MCF 10A (cell line): ENCODE data around the gene EDN3. TPM values are rescaled to one million over a fixed set of nuclear protein-coding genes. Genes with fewer than 3 reads are reported as not detected.
A peak's percentile ranks its signal among the peaks of the same experiment; 100 is the strongest.

Experiments used
- Bru-seq: library from RNA; stranded (reverse); fragments of 400-500 nt; gene quantifications from one replicate; lab custom pipeline; 2021; lab: Mats Ljungman, UMichigan
- BruChase-seq, 2 experiments: library from RNA; stranded (reverse); fragments of 400-500 nt; gene quantifications; one replicate each; lab custom pipeline; 2021; lab: Mats Ljungman, UMichigan
- BruUV-seq: library from RNA; stranded (reverse); fragments of 400-500 nt; replicated peaks from 2 replicates; lab custom pipeline; 2021; lab: Mats Ljungman, UMichigan
- CTCF ChIA-PET: fragments of 300-600 bp; sonication (Branson Sonifier 250); formaldehyde crosslinking; extraction: SDS; loops from one replicate; lab custom pipeline; 2021; ENCODE audit warnings: antibody characterized with exemption, inconsistent platforms; lab: Yijun Ruan, JAX
- POLR2A ChIA-PET: fragments of 300-600, 350-650 bp; sonication (Branson Sonifier 250); formaldehyde crosslinking; extraction: SDS; loops from one replicate; lab custom pipeline; 2020; ENCODE audit warnings: antibody characterized with exemption, inconsistent platforms; lab: Yijun Ruan, JAX
- DNase-seq: peaks from one replicate; pipeline ENCODE4 v3.0.0-alpha.2; 2018; ENCODE audit not compliant: unreplicated experiment
- H3K27ac Mint-ChIP-seq: one replicate; pipeline ENCODE4 v1.8.0; 2022; ENCODE audit warnings: mild to moderate bottlenecking, low read depth, mixed read lengths; ENCODE audit not compliant: unreplicated experiment
- H3K27me3 Mint-ChIP-seq: one replicate; pipeline ENCODE4 v1.8.0; 2022; ENCODE audit warnings: mixed read lengths; ENCODE audit not compliant: insufficient read depth, unreplicated experiment
- H3K36me3 Mint-ChIP-seq: one replicate; pipeline ENCODE4 v1.8.0; 2022; ENCODE audit warnings: mild to moderate bottlenecking, moderate library complexity, mixed read lengths; ENCODE audit not compliant: insufficient read depth, unreplicated experiment
- H3K4me1 Mint-ChIP-seq: one replicate; pipeline ENCODE4 v1.8.0; 2022; ENCODE audit warnings: mixed read lengths; ENCODE audit not compliant: insufficient read depth, unreplicated experiment
- H3K4me3 Mint-ChIP-seq: one replicate; pipeline ENCODE4 v1.8.0; 2022; ENCODE audit warnings: mild to moderate bottlenecking, moderate library complexity, mixed read lengths; ENCODE audit not compliant: unreplicated experiment
- H3K9me3 Mint-ChIP-seq: one replicate; pipeline ENCODE4 v1.8.0; 2022; ENCODE audit warnings: mixed read lengths; ENCODE audit not compliant: unreplicated experiment
- intact Hi-C: fragments of 100-400 bp; cut with micrococcal nuclease; formaldehyde crosslinking; loops from 2 replicates; pipeline ENCODE4 v1.14.1; 2022
- long read RNA-seq: library from polyadenylated mRNA; stranded (forward); transcript quantifications from one replicate; pipeline ENCODE4 v2.0.0, GENCODE V29; 2022
- total RNA-seq: library from RNA; stranded (reverse); gene quantifications from 2 replicates; pipeline ENCODE4 v1.2.3, GENCODE V29; 2022
- TF ChIP-seq, protein P1 (sequence below): fragments of 200-600 bp; IDR thresholded peaks from one replicate; pipeline ENCODE4 v1.8.0; 2022; ENCODE audit warnings: antibody characterized with exemption, mild to moderate bottlenecking; ENCODE audit not compliant: unreplicated experiment

EDN3 gene, protein sequence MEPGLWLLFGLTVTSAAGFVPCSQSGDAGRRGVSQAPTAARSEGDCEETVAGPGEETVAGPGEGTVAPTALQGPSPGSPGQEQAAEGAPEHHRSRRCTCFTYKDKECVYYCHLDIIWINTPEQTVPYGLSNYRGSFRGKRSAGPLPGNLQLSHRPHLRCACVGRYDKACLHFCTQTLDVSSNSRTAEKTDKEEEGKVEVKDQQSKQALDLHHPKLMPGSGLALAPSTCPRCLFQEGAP
- total RNA-seq, result not detected in 2 replicates
- not detected for Bru-seq, nascent RNA
- not detected for BruChase-seq, experiment 1, labeled RNA remaining after a 6-hour chase
- BruChase-seq, experiment 2, labeled RNA remaining after a 2-hour chase, result not detected
- long read RNA-seq, result 0 reads

DNA sequence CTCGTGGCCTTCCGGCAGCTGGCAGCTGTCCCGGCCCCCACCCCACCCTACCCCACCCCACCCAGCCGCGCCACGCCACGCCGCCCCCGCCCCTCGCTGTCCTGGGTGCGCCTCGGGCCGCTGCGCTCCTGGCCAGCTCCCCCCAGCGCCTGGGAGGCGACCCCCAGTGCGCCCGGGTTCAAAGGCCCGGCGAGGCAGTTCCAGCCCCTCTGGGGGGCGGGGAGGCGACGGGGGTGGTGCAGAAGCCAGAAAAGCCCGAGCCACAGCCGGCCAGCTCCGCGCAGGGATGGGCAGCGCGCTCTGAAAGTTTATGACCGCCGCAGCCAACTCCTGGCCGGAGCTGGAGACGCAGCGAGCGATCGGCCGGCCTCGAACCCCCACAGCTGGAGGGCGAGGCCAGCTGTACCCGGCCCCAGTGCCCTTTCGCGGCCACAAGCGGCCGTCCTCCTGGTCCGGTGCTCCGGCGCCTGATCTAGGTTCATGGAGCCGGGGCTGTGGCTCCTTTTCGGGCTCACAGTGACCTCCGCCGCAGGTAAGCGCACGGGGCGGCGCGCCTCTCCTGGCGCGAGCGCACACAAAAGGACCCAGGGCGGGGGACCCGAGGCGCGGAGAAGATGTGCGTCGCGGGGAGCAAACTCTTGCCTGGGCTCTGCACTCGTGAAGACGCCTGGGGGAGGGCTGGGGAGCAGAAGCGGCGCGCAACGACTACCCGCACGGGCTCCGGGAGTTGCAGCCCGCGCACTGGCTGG, at the start of gene EDN3:
EDN3 (plus strand) TSS at position 279 of the 749 bp plus-strand sequence; CDS start at position 481, 202 bp downstream.
- CTCF ChIA-PET, result no interaction called here
- no peak for DNase-seq
- no peaks in the 10 kb centered on the region for H3K4me1 Mint-ChIP-seq
- H3K27me3 Mint-ChIP-seq, result peaks cover 71% of the 10 kb centered on the region
- H3K36me3 Mint-ChIP-seq, result no peaks in the 10 kb centered on the region
- POLR2A ChIA-PET, result no interaction called here
- TF ChIP-seq, protein P1, sequence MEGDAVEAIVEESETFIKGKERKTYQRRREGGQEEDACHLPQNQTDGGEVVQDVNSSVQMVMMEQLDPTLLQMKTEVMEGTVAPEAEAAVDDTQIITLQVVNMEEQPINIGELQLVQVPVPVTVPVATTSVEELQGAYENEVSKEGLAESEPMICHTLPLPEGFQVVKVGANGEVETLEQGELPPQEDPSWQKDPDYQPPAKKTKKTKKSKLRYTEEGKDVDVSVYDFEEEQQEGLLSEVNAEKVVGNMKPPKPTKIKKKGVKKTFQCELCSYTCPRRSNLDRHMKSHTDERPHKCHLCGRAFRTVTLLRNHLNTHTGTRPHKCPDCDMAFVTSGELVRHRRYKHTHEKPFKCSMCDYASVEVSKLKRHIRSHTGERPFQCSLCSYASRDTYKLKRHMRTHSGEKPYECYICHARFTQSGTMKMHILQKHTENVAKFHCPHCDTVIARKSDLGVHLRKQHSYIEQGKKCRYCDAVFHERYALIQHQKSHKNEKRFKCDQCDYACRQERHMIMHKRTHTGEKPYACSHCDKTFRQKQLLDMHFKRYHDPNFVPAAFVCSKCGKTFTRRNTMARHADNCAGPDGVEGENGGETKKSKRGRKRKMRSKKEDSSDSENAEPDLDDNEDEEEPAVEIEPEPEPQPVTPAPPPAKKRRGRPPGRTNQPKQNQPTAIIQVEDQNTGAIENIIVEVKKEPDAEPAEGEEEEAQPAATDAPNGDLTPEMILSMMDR, result no peak
- no peak within 1 kb of the TSS for H3K4me3 Mint-ChIP-seq
- no peak within 1 kb of the TSS for H3K27ac Mint-ChIP-seq
- BruUV-seq, result no TSS peak
- no peaks in the 10 kb centered on the region for H3K9me3 Mint-ChIP-seq
- intact Hi-C loops, result no loop called here

DNA sequence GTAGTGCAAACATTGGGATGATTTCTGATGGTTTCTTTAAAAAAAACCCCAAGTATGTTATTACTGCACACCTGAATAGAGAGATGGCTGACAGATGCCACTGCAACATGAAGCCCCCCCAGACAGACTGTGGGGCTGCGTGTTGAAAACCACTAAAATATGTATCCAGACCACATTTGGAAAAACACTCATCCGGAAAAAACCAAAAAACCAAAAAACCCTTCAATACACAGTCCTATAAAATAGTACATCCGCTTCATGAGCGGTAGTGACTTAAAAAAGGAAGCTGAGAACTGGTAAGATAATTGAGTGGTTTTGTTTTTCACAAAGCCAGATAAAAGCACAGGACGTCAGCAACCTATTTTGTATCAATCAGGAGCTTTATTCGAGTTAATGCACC, 47.1 kb upstream of the EDN3 start:
- TF ChIP-seq, protein P1, result no peak
- intact Hi-C loops, result no loop called here
- no peaks in the 10 kb centered on the region for H3K4me1 Mint-ChIP-seq
- no peak for DNase-seq
- peaks cover 6% of the 10 kb centered on the region for H3K36me3 Mint-ChIP-seq
- no peak overlapping the region for H3K4me3 Mint-ChIP-seq
- ChIA-PET POLR2A (interaction anchor here (0.7 kb wide), 1 partner anchor 43 kb away, joined by 3 read pairs; no protein-coding TSS in a partner anchor), CTCF (interaction anchor here (0.6 to 1.2 kb wide), 4 partner anchors 8 to 251 kb away, joined by 3 to 5 read pairs (median 3); no protein-coding TSS in a partner anchor)
- no TSS peak for BruUV-seq
- H3K27me3 Mint-ChIP-seq, result peaks cover 98% of the 10 kb centered on the region
- no peaks in the 10 kb centered on the region for H3K9me3 Mint-ChIP-seq
- no peak overlapping the region for H3K27ac Mint-ChIP-seq

DNA sequence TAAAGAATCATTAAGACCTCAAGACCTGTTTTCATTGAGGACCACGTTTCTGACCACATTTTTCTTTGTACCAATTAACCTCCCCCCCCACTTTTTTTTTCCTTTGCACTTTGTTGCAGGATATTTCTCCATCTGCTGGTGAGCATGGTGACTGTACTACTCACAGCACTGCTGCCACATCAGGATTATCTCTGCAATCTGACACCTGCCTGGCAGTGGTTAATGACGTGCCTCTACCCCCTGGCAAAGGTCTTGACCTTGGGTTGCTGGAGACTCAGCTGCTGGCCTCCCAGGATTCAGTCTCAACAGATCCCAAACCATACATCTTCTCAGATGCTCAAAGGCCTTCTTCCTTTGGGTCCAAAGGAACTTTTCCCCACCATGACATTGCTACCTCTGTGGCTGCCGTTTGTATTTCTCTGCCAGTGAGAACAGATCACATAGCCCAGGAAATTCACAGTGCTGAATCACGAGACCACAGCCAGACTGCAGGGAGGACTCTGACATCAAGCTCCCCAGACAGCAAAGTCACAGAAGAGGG, 46.6 kb upstream of the EDN3 start:
- H3K27ac Mint-ChIP-seq, result no peak overlapping the region
- intact Hi-C loops, result no loop called here
- CTCF ChIA-PET, result interaction anchor here (0.6 to 1.2 kb wide), 4 partner anchors 9 to 201 kb away, joined by 3 to 5 read pairs (median 4); no protein-coding TSS in a partner anchor

More for the DNA sequence above, 46.6 kb upstream of the EDN3 start:
- Mint-ChIP-seq H3K9me3 (no peaks in the 10 kb centered on the region), H3K27me3 (peaks cover 98% of the 10 kb centered on the region), H3K36me3 (peaks cover 6% of the 10 kb centered on the region), H3K4me3 (no peak overlapping the region), H3K4me1 (no peaks in the 10 kb centered on the region)
- no TSS peak for BruUV-seq
- POLR2A ChIA-PET, result interaction anchor here (0.7 kb wide), 1 partner anchor 43 kb away, joined by 3 read pairs; no protein-coding TSS in a partner anchor
- DNase-seq, result peak; percentile 11
- TF ChIP-seq, protein P1, result no peak
